DMS114 treated with DMSO at 0.1 percent for 48 hours (cell line): ENCODE results near the gene KRT13.

Experiments used
- DNase-seq: peaks from one replicate; lab custom pipeline; 2025; ENCODE audit not compliant: unreplicated experiment; lab: John Stamatoyannopoulos, UW

Gene KRT13

DNA sequence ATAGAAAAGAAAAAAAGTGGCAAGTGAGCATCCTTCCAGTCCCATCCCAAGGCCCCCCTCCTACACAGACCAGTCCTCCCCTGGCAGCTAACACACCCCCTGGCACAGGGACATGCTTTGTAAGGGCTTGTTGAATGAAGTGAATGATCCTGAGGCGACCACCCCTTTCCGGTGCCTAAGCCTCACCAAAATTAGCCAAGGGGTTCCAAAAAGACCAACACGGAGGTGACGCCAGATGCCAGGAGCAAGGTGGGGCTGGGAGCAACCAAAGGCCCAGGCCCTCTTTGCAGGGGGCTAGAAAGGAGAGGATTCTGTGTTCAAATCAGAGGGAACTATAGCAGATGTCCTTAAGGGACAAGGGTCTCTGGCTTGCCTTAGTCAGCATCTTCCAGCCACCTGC lies 30.0 kb downstream of the KRT13 start:
- no peak for DNase-seq

GRCh38 chr17:41474863-41475262 lies 30.5 kb downstream of the KRT13 start:
- DNase-seq = no peak

DNA sequence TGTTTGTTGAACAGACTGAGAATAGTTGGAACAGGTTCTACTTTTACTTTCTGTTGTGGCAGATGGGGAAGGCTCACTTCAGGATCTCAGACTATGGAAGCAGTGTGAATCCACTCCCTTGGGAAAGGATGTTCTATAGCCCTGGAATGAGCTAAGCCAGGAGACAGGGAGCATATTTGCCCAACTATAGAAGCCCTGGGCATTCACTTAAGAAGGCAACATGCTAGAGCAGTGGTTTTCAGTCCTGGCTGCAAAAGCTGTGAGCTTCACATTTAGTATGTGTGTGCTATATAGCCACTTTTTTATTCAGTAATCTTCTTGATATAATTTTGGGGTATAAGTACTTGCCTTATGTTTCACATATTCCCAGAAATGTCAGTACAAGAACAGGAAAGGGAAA lies 37.1 kb downstream of the KRT13 start:
- no peak for DNase-seq

- no peak for DNase-seq
Measured at GRCh38 chr17:41467561-41467960, 37.9 kb downstream of the KRT13 start.

- no peak for DNase-seq
Measured at GRCh38 chr17:41466988-41467387, 38.4 kb downstream of the KRT13 start, which contains the start of gene KRT32. TSS of gene KRT32 (minus strand) at chr17:41467386. CDS start at chr17:41467325, 61 bp downstream.

GRCh38 chr17:41464682-41465081 lies 40.7 kb downstream of the KRT13 start:
- DNase-seq = no peak

DNA sequence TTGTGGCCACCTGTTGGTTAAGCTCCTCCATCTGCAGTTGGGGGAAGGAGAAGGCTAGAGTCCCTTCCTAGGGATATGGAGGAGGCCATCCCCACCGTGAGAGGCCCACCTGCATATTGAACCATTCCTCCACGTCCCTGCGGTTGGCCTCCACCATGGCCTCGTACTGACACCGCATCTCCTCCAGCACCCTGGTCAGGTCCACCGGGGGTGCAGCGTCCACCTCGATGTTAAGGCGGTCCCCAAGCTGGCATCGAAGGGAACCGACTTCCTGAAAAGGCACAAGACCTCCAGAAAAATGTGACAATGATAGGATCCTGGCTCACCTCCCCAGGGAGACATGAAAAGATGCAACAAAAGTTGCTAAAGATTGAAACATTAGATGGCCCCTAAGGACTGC lies 41.2 kb downstream of the KRT13 start:
- no peak for DNase-seq

GRCh38 chr17:41463746-41464145 lies 41.7 kb downstream of the KRT13 start:
- DNase-seq = no peak

DNA sequence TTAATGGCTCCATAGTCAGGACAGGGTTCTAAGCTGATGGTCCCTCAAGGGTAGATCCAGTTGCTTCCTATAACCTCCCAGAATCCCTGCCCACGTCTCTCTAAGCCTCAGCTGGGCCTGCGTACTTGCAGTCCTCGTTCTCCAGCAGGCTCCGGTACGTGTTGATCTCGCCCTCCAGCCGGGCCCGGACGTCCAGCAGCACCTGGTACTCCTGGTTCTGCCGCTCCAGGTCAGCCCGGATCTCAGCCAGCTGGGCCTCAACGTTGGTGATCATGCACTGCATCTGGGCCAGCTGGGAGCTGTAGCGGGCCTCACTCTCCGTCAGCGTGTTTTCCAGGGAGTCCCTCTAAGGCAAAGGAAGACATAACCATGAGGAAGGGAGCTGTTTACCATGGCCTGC lies 42.7 kb downstream of the KRT13 start:
- DNase-seq = no peak

DNA sequence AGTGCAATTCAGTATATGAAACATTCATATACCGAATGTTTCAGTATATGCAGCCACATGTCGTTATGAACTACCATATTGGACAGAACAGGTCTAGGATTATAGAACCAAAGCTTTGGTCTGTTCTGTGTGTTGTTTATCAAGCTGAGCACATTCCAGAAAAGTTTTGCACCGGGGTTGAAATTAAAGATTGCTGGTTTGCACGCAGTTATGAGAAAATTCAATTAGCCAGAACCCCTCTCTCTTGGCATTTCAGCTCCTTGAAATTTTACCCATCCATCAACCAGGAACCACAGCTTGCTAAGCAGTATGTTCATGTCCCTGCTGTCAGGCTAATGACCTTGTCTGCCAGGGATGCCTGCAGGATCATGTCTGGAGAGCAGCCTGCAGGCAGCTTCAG lies 47.7 kb downstream of the KRT13 start:
- no peak for DNase-seq

DNA sequence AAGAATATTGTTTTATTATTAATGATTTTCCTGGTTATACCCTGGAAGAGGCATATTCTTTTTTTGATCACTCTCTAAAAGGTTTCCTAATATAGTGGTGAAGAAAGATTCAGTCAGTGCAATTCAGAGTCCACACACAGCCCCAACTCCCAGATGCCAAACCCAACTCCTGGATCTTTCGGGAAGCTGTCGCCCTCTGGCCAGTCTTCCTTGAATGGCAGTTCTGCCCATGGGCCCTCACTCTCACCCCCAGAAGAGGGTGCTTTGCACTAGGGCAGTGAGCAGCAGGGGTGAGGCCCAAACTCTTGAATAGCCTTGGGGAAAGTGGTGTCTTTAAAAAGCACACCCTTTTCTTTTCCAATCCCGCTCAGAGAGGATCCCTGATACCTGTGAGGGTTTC lies 49.2 kb downstream of the KRT13 start:
- DNase-seq = no peak

DNA sequence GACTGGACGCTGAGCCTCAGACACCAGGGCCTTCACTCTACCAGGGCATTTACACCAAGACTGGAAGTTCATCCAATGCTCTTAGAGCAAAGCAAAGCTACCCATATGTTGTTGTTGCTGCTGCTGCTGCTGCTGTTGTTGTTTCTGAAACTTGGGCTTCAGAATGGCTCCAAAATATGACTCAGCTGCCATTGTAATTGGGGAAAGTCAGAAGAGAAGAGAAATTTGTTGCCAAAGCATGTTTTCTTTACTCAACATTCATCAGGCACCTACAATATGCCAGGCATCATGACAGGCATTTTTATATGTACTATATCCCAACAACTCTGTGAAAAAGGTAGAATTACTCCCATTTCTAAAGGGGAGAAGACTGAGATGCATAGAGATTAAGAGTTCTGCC lies 50.2 kb downstream of the KRT13 start:
- DNase-seq = no peak

DNA sequence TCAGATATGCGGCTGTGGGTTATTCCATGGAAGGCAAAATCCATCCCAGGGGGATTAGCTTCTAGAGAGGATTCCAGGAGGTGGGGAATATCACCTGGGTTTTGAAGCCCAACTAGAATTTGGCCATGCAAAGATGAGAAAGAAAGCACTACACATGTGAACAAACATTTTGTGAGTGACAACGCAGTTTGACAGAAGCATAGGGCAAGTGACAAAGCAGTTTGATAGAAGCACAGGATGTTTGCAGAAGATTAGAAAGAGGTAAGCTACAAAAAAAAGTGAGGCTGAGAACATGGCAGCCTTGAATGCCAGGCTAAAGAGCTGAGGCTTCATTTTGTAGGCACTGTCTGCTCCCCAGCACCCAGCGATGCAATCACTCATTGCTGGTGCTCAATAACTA lies 52.3 kb downstream of the KRT13 start:
- DNase-seq = no peak

DNA sequence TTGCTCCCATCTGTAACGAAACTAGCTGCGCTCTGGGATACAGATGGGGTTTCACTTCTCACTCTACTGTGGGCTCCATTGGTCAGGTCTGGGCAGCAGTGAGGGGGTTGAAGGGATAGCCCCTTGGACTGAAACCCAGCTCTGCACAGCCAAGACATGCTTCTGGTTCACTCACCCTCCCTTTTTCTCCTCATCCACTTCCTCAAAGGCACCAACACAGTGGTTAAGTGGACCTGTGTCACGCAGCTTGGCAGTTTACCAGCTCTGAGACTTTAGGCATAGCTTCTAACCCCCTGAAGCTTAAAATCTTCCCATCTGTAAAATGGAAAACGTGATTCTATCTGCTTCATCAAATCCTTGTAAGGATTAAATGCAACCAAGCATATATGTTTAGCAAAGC lies 53.1 kb downstream of the KRT13 start:
- DNase-seq = no peak

- no peak for DNase-seq
Measured at GRCh38 chr17:41451154-41451728, 54.2 kb downstream of the KRT13 start.
